GM23338 (cell line): ENCODE measurements around the gene ST8SIA2. TPM values are rescaled to one million over a fixed set of nuclear protein-coding genes. Genes with fewer than 3 reads are reported as not detected.

Experiments used
- ATAC-seq: fragments of 200-7000 bp; cut with Tn5 transposase; 3 replicates; pipeline ENCODE4 v1.9.1; 2020
- DNase-seq: peaks from one replicate; pipeline ENCODE4 v3.0.0-alpha.2; 2015; ENCODE audit warnings: low spot score
- H2AFZ ChIP-seq: fragments of 200-600 bp; sonication (generic); 2 replicates; pipeline ENCODE4 v1.8.0; 2016; ENCODE audit warnings: antibody characterized with exemption, mild to moderate bottlenecking, moderate library complexity
- H3F3A ChIP-seq: fragments of 200-600 bp; sonication (generic); replicated peaks from 2 replicates; pipeline ENCODE4 v1.8.0; 2017; ENCODE audit warnings: antibody characterized with exemption, mixed run types, low read depth
- H3K27ac ChIP-seq: fragments of 200-600 bp; sonication (generic); 2 replicates; pipeline ENCODE4 v1.6.1; 2016; ENCODE audit warnings: low read depth
- H3K27me3 ChIP-seq: fragments of 200-600 bp; sonication (generic); 2 replicates; pipeline ENCODE4 v1.8.0; 2016; ENCODE audit warnings: mild to moderate bottlenecking, mixed run types, moderate library complexity; ENCODE audit not compliant: insufficient read depth
- H3K36me3 ChIP-seq: fragments of 200-600 bp; sonication (generic); 2 replicates; pipeline ENCODE4 v1.8.0; 2016; ENCODE audit warnings: mild to moderate bottlenecking; ENCODE audit not compliant: insufficient read depth
- H3K4me1 ChIP-seq: fragments of 200-600 bp; sonication (generic); 2 replicates; pipeline ENCODE4 v1.8.0; 2016; ENCODE audit warnings: mild to moderate bottlenecking, moderate library complexity; ENCODE audit not compliant: insufficient read depth
- H3K4me2 ChIP-seq: fragments of 200-600 bp; sonication (generic); 2 replicates; pipeline ENCODE4 v1.7.1; 2017; ENCODE audit warnings: mixed run types
- H3K4me3 ChIP-seq: fragments of 200-600 bp; sonication (generic); 2 replicates; pipeline ENCODE4 v1.6.1; 2016; ENCODE audit warnings: mixed run types
- H3K79me2 ChIP-seq: fragments of 200-600 bp; sonication (generic); replicated peaks from 2 replicates; pipeline ENCODE4 v1.8.0; 2017; ENCODE audit warnings: mild to moderate bottlenecking; ENCODE audit not compliant: insufficient read depth
- H3K9me2 ChIP-seq: fragments of 200-600 bp; sonication (generic); 2 replicates; pipeline ENCODE4 v1.8.0; 2017; ENCODE audit not compliant: insufficient read depth
- H4K20me1 ChIP-seq: fragments of 200-600 bp; sonication (generic); replicated peaks from 2 replicates; pipeline ENCODE4 v1.8.0; 2017; ENCODE audit warnings: mild to moderate bottlenecking; ENCODE audit not compliant: insufficient read depth
- H3K27ac Mint-ChIP-seq: 2 replicates; pipeline ENCODE4 v1.8.0; 2020; ENCODE audit warnings: inconsistent platforms, mild to moderate bottlenecking, moderate library complexity, mixed read lengths
- H3K27me3 Mint-ChIP-seq: 3 replicates; pipeline ENCODE4 v1.8.0; 2022; ENCODE audit warnings: low read depth, mild to moderate bottlenecking, moderate library complexity, mixed read lengths, inconsistent platforms; ENCODE audit not compliant: insufficient read depth, poor library complexity
- H3K36me3 Mint-ChIP-seq: 3 replicates; pipeline ENCODE4 v1.8.0; 2021; ENCODE audit warnings: low read depth, mild to moderate bottlenecking, inconsistent platforms, moderate library complexity, mixed read lengths
- H3K4me1 Mint-ChIP-seq: 3 replicates; pipeline ENCODE4 v1.8.0; 2020; ENCODE audit warnings: mild to moderate bottlenecking, inconsistent platforms, mixed read lengths
- H3K4me3 Mint-ChIP-seq: 3 replicates; pipeline ENCODE4 v1.8.0; 2021; ENCODE audit warnings: moderate library complexity, mild to moderate bottlenecking, inconsistent platforms, mixed read lengths
- H3K9me3 Mint-ChIP-seq: 3 replicates; pipeline ENCODE4 v1.8.0; 2020; ENCODE audit warnings: moderate library complexity, mild to moderate bottlenecking, inconsistent platforms, mixed read lengths
- CREB1 ChIP-seq: fragments of 250-450 bp; sonication (Bioruptor Pico); IDR thresholded peaks from 2 replicates; pipeline ENCODE4 v1.5.0; 2020; ENCODE audit warnings: low read depth, mild to moderate bottlenecking, moderate library complexity
- JUNB ChIP-seq: IDR thresholded peaks from one replicate; pipeline ENCODE4 v1.6.1; 2016; ENCODE audit warnings: antibody characterized with exemption; ENCODE audit not compliant: unreplicated experiment
- ZNF331 ChIP-seq: fragments of 250-450 bp; sonication (Bioruptor Pico); IDR thresholded peaks from 2 replicates; pipeline ENCODE4 v1.5.0; 2020; ENCODE audit warnings: low read depth, mild to moderate bottlenecking, moderate library complexity
- ZNF462 ChIP-seq: fragments of 250-450 bp; sonication (Bioruptor Pico); IDR thresholded peaks from 2 replicates; pipeline ENCODE4 v1.5.0; 2020; ENCODE audit warnings: mild to moderate bottlenecking, moderate library complexity
- polyA plus RNA-seq: library from polyadenylated mRNA; unstranded; fragments of >200 nt; fragmentation: Nextera tagmentation; extraction: Ambion mirVana; gene quantifications from 2 replicates; pipeline ENCODE4 v1.2.1, GENCODE V29; 2016
- total RNA-seq: library from RNA; depleted of rRNA; stranded (reverse); fragments of >200 nt; shearing (Covaris generic); gene quantifications from 2 replicates; pipeline ENCODE4 v1.2.3, GENCODE V29; 2014

The ST8SIA2 gene
- total and polyA plus RNA-seq, 2 experiments from 2014 or later: 0.66 to 1.2 TPM

GRCh38 chr15:92402751-92403150 lies 9.1 kb downstream of the ST8SIA2 start (continued):
- TF ChIP-seq ZNF462 (no peak), JUNB (no peak), CREB1 (CRISPR knock-in tag) (no peak)

- H3K27me3 Mint-ChIP-seq: no peaks in the 10 kb centered on the region
- H3K9me3 Mint-ChIP-seq: no peaks in the 10 kb centered on the region; the same call in 2 of the 3 replicates
- Histone ChIP-seq H3K4me2 (no peak overlapping the region), H3K27ac (no peak overlapping the region), H4K20me1 (no peaks in the 10 kb centered on the region), H3K4me3 (no peak overlapping the region), H3K36me3 (no peaks in the 10 kb centered on the region), H3K27me3 (no peaks in the 10 kb centered on the region), H3F3A (no peaks in the 10 kb centered on the region), H3K9me2 (no peaks in the 10 kb centered on the region), H2AFZ (no peak overlapping the region), H3K79me2 (no peaks in the 10 kb centered on the region), H3K4me1 (no peaks in the 10 kb centered on the region; the same call in 1 of the 2 replicates)
- H3K27ac Mint-ChIP-seq: no peak overlapping the region
- no peak overlapping the region for H3K4me3 Mint-ChIP-seq
- no peaks in the 10 kb centered on the region for H3K36me3 Mint-ChIP-seq
- H3K4me1 Mint-ChIP-seq: peaks cover 14% of the 10 kb centered on the region
- no peak for ATAC-seq
- DNase-seq: no peak
- no peak for TF ChIP-seq ZNF462
- no peak for TF ChIP-seq CREB1 (CRISPR knock-in tag)
- no peak for TF ChIP-seq ZNF331 (CRISPR knock-in tag)
- TF ChIP-seq JUNB: no peak
Observed at GRCh38 chr15:92405942-92406341, 12.3 kb downstream of the ST8SIA2 start.
